MG63 (cell line): ENCODE data around the gene CDC14B. TPM values are rescaled to one million over a fixed set of nuclear protein-coding genes. Genes with fewer than 3 reads are reported as not detected.
"Not testable (repeated sequence)": the region's sequence is repeated elsewhere in the genome, so short reads cannot be mapped to it uniquely, and the experiment has no call there.

ENCODE experiments used
- DNase-seq: peaks from one replicate; pipeline ENCODE4 v3.0.0-alpha.2; 2020
- H3K27me3 ChIP-seq: fragments of 250-450 bp; sonication (Bioruptor Pico); 2 replicates; pipeline ENCODE4 v1.5.1; 2020; ENCODE audit warnings: mild to moderate bottlenecking, moderate library complexity
- H3K36me3 ChIP-seq: fragments of 250-450 bp; sonication (Bioruptor Pico); 2 replicates; pipeline ENCODE4 v1.5.1; 2020; ENCODE audit warnings: mild to moderate bottlenecking, moderate library complexity
- H3K4me3 ChIP-seq: fragments of 250-450 bp; sonication (Bioruptor Pico); 2 replicates; pipeline ENCODE4 v1.5.1; 2020; ENCODE audit warnings: mild to moderate bottlenecking, moderate library complexity
- H3K9me3 ChIP-seq: fragments of 250-450 bp; sonication (Bioruptor Pico); 2 replicates; pipeline ENCODE4 v1.5.1; 2020; ENCODE audit warnings: mild to moderate bottlenecking, moderate library complexity
- total RNA-seq: library from RNA; depleted of rRNA; stranded (reverse); fragments of >200 nt; shearing (Covaris generic); gene quantifications from 2 replicates; pipeline ENCODE4 v1.2.3, GENCODE V29; 2014; ENCODE audit warnings: low replicate concordance

CDC14B gene
- total RNA-seq, 1 experiment from 2014 or later: 4.0 TPM

DNA sequence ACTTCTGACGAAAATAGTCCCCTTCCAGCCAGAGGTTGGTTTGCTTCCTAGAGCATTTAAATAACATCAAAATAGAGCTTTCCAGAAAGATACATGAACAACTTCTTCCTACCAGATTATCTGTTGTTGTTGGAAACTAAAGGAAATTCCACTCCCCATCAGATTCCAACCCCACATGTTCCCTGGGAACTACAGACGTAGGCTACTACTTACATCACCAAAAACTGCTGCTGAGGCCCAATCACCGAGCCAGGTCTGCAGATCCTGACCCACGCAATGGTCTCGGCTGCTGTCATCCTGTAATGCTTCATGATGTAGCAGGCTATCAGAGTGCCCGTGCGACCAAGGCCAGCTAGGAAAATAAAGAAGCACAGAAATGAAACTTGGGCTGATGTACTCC lies 96.3 kb downstream of the CDC14B start:
- DNase-seq: no peak
- H3K27me3 ChIP-seq: no peaks in the 10 kb centered on the region

DNA sequence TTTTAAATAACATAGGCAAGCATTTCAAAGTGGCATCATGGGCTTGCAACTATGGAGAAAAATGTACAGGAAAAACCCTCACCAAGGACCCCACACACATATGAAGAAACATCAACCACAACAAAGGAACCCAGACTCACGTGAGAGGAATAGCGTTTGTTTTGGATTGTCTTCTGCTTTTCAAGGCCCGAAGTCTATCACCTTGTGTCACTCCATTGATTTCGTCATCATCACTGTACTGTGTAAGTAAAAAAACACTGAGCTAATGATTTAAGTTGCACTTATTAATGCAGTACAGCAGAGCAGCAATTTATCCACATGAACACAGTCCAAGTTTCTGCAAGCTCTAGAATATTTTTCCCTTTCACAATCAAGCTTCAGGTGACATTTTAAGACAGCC lies 97.3 kb downstream of the CDC14B start:
- no peaks in the 10 kb centered on the region for H3K9me3 ChIP-seq
- no peaks in the 10 kb centered on the region for H3K27me3 ChIP-seq
- DNase-seq: no peak
- no peak overlapping the region for H3K4me3 ChIP-seq
- H3K36me3 ChIP-seq: no peaks in the 10 kb centered on the region

More for the DNA sequence above, 96.3 kb downstream of the CDC14B start:
- H3K4me3 ChIP-seq: no peak overlapping the region
- no peaks in the 10 kb centered on the region for H3K36me3 ChIP-seq
- no peaks in the 10 kb centered on the region for H3K9me3 ChIP-seq

DNA sequence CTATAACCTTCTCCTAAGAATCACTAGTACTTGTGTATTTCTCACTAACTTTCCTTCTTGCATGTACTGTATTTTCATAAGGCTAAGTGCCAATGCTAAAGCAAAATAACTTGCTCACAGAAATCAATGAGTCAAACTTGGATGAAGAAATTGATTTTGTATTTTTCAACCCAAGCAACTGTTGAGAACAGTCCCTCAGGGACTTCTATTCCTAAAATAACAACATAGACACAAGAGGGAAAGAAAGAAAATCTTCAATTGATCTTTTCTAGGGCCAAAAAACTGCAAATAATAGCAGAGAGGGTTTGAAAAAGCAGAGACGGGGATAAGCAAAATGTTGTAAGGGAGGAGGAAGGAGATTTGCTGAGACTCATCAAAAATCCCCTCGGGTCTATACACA lies 99.9 kb downstream of the CDC14B start:
- H3K36me3 ChIP-seq: no peaks in the 10 kb centered on the region
- no peaks in the 10 kb centered on the region for H3K9me3 ChIP-seq
- no peak for DNase-seq
- no peaks in the 10 kb centered on the region for H3K27me3 ChIP-seq
- H3K4me3 ChIP-seq: no peak overlapping the region

DNA sequence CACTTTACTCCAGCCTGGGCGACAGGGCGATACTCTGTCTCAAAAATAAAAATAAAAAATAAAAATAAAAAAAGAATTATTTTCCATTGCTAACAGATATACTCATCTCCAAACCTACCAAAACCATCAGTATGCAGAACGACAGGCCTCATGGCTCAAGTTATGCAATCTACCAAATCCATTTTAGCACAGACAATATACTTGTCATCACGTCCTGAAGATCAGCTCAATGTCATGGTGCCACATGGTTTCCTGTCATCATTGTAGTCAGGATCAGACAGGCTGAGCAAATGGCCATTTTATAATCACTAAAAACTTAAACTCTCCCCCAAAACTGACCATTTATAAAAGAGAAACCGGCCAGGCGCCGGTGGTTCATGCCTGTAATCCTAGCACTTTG lies 100.5 kb downstream of the CDC14B start:
- no peaks in the 10 kb centered on the region for H3K9me3 ChIP-seq
- no peaks in the 10 kb centered on the region for H3K27me3 ChIP-seq
- H3K36me3 ChIP-seq: no peaks in the 10 kb centered on the region
- no peak overlapping the region for H3K4me3 ChIP-seq
- DNase-seq: no peak

DNA sequence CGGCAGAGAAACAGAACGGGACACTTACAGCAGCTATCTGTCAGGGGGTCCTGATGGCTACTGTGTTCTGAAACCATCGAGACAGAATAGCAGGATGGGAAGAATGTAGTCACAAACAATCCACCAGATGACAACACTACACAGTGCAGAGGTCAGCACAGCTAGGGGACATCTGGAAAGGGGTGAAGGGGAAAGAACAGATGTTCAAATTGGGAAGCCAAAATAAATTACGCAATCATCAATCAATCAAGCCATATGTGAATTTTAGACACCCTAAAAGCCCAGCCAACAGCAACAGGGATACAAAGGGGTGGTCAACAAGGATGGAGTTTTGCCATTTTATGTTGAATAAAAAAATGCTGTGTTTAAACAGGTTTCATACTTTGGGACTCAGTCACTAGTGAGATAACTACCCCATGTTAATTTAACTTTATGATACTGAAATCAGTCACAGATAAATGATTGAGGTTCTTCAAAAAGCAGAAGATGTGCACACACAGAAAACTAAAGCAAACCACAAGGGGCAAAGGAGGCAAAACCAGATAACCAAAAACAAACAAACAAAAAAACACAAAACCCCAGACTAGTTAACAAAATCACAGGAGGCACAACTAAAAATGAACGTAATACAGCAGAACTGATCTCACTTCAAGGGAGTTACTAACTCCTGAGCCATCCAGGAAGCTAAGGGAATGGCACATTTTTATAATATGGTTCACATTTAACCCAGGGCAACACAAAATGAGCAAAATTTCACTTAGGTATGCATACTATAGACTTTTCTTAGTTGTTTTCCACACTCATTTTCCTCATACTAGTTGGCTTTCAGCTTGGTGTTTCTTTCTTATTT lies 103.8 kb downstream of the CDC14B start:
- DNase-seq: no peak
- no peaks in the 10 kb centered on the region for H3K9me3 ChIP-seq
- H3K36me3 ChIP-seq: no peaks in the 10 kb centered on the region
- H3K27me3 ChIP-seq: no peaks in the 10 kb centered on the region
- H3K4me3 ChIP-seq: no peak overlapping the region

DNA sequence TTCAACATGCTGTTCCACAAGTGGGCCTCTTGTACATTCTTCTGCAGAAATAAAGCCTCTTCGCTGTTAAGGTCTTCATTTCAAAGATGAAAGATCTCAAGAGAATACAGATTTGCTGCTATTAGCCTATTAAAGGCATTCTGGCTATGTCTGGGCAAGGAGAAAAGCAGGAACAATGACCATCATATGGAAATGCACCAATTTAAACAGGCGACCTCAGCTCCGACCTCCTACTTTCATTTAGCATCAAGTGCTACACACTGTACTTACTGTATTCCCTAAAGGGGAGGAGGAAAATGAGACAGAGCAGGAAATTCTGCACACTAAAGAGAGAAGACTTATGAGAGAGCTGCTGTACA lies 104.9 kb downstream of the CDC14B start:
- Histone ChIP-seq H3K36me3 (no peaks in the 10 kb centered on the region), H3K27me3 (no peaks in the 10 kb centered on the region), H3K4me3 (no peak overlapping the region), H3K9me3 (no peaks in the 10 kb centered on the region)
- DNase-seq: no peak

DNA sequence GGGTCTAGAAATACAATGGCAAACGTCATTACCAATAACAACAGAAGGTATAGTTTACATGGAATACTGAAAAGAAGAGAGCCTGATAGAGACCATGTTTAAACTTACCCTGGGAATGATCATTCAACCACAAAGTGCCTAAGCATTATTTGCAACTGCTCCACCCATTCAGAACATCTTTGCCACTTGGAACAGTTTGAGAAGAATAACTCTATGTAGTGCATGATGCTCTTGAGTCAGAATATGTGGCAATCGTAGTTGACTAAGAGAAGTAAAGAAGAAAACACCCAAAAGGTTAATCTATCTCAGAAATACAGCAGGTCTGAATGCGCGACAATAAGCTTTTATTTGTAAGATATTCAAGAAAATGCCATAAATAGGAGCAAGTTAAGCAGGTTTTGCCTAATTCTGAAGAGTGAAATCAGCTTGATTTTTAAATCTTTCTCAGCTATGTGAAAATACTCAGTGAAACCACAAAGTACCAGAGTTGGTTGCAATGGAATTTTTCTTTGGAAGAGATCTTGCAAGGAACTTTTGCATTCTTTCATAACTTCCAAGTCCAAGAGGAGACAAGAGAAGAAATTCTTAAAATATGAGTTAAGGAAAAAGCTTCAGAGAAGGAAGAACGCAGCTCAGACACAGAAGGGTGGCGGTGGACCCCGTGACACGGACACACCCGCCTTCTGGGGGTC lies 105.4 kb downstream of the CDC14B start:
- no peak overlapping the region for H3K4me3 ChIP-seq
- no peaks in the 10 kb centered on the region for H3K9me3 ChIP-seq
- no peak for DNase-seq

DNA sequence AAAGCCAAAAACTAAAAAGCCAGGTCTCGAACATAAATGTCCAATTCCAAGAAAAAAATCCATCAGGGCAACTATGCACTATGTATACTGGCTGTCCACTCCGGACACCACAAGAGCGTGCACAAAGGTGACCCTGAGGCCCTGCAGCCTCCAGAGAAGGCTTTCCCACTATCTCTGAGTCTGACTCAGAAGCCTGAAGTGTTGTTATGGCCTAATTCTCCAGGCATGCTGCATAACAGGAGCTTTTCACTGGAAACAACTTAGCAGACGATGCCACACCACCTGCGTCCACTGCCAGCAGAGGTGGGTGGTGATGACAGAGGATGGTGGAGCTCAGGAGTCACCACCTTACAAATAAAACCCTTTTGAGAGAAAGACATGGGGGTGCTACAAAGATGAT lies 106.0 kb downstream of the CDC14B start:
- DNase-seq: no peak
- H3K4me3 ChIP-seq: no peak overlapping the region
- H3K9me3 ChIP-seq: no peaks in the 10 kb centered on the region
- no peaks in the 10 kb centered on the region for H3K27me3 ChIP-seq
- no peaks in the 10 kb centered on the region for H3K36me3 ChIP-seq

More for the DNA sequence above, 105.4 kb downstream of the CDC14B start:
- H3K36me3 ChIP-seq: no peaks in the 10 kb centered on the region
- H3K27me3 ChIP-seq: no peaks in the 10 kb centered on the region

DNA sequence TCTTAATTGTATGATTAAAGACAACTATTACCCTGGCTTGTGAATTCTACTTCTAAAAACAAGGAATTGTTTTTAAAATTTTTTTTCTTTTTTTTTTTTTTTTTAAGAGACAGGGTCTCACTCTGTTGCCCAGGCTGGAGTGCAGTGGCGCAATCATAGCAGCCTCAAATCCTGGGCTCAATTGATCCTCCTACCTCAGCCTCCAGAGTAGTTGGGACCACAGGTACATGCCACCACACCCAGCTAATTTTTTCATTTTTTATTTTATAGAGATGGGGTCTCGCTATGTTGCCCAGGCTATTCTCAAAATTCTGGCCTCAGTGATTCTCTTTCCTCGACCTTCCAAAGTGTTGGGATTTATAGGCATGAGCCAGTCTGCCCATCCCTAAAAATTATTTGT lies 107.4 kb downstream of the CDC14B start:
- Histone ChIP-seq H3K4me3 (no peak overlapping the region), H3K36me3 (no peaks in the 10 kb centered on the region), H3K27me3 (no peaks in the 10 kb centered on the region), H3K9me3 (no peaks in the 10 kb centered on the region)
- no peak for DNase-seq

DNA sequence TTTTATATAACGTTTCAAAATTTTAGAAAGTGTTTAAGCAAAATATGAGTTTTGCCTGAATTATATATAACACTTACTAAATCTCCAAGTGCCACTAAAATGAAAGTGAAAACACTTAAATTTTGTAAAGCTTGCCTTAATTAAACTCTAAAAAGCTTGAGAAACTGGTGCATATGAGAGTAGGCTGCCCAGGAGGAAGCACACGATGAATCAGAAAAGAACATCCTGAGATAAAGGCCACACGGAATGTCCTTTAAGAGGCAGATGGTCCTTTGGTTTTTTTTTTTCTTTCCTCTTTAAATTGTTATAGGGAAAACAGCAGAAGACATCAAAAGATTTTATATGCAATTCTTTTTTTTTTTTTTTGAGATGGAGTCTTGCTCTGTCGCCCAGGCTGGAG lies 109.4 kb downstream of the CDC14B start:
- H3K4me3 ChIP-seq: no peak overlapping the region
- no peaks in the 10 kb centered on the region for H3K27me3 ChIP-seq
- H3K9me3 ChIP-seq: no peaks in the 10 kb centered on the region
- DNase-seq: no peak
- H3K36me3 ChIP-seq: no peaks in the 10 kb centered on the region

DNA sequence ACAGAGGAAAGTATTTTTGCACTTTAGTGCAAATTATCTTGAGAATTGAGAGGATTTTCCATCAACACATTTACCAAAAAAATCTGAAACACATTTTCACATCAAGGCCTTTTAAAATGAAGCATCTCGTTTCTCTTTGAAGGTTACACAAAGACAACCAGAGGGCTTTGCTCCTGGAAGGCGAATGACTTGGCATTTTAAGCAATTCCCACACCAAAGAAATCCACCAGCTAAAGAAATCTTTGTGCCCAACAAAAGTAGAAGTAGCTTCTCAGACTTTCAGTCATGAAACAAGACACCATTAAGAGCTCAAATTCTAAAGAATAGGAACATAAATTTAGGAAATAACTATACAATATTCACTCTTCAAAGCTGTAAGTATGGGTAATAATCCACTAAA lies 109.8 kb downstream of the CDC14B start:
- Histone ChIP-seq H3K36me3 (no peaks in the 10 kb centered on the region), H3K4me3 (no peak overlapping the region), H3K27me3 (no peaks in the 10 kb centered on the region), H3K9me3 (no peaks in the 10 kb centered on the region)
- DNase-seq: no peak

DNA sequence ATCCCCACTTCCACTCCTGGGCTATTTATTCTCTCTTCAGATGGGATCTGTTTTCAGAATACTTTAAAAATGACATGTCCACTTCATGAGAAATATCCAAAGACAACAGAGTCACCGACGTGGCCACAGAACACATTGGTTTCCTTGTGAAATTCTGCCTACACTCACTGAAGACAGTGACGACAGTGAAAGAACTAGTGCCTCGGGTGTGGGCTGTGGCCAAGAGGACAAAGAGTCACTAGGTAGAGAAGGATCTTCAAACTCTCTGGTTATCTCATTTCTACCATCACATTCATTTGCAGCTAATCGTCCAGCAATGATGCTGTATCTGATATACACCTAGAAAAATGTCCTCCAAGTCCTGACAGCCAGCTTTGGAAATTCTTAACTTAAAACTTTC lies 110.6 kb downstream of the CDC14B start:
- Histone ChIP-seq H3K4me3 (no peak overlapping the region), H3K27me3 (no peaks in the 10 kb centered on the region), H3K36me3 (no peaks in the 10 kb centered on the region), H3K9me3 (no peaks in the 10 kb centered on the region)
- no peak for DNase-seq

DNA sequence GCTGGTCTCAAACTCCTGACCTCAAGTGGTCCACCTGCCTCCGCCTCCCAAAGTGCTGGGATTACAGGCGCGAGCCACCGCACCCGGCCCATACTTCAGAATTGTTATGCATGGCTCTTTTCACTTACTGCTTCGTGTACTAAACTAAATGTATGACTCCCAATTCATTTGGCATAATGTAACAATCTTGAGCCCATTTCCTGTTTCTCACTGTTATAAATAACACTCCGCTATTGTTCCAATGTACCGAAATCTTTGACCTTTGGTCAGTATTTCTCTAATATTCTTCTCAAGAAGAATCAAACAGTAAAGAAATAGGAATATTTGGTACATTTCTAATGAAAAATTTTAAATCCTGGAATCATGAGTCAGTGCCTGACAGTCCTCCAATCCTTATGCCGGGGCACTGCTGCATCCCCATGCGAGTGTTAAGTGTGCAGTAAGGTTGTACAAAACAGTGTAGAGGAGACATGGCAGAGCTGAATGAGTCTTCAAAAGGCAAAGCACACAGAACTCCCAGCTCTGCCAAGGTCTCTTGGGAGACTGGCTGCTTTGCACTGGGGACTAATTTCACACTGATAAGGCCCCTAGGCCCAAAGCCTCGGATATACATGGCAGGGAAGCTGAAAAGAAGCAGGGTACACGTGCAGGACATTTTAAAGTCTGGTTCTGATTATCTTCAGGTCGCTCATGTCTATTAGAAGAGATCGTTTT lies 111.3 kb downstream of the CDC14B start:
- Histone ChIP-seq H3K36me3 (no peaks in the 10 kb centered on the region), H3K4me3 (no peak overlapping the region), H3K9me3 (no peaks in the 10 kb centered on the region), H3K27me3 (no peaks in the 10 kb centered on the region)
- no peak for DNase-seq

DNA sequence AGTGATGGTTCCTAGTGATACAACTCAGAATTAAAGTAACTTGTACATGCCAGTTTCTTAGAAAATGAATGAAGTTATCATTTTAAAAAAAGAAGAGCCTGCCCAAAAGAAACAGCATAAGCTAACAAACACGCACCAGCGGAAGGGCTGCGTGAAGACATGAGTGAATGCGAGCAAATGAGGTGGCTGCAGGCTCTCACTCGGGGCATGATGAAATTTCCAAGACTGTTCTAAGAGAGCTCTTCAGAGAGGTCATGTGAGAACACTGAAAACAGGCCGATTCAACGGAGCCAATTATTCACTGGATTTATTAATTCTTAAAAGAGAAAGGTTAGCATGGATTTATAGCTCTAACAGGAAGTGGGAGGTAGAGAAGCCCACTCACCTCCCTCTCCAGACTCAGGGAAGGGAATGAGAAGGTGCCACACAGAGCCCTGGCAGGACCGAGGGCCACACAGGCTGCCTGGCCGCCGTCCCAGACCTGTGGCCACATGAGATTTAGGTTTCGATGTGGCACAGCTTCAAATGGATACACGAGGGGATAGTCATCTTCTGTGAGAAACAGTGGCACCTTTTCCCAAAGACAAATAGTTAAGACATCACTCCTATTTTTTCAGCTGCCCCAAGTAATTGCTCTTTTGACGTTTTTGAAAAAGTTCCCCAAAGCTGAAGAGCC lies 114.2 kb downstream of the CDC14B start:
- no peak overlapping the region for H3K4me3 ChIP-seq
- H3K9me3 ChIP-seq: no peaks in the 10 kb centered on the region
- DNase-seq: peak; percentile 19
- no peaks in the 10 kb centered on the region for H3K27me3 ChIP-seq
- H3K36me3 ChIP-seq: no peaks in the 10 kb centered on the region

DNA sequence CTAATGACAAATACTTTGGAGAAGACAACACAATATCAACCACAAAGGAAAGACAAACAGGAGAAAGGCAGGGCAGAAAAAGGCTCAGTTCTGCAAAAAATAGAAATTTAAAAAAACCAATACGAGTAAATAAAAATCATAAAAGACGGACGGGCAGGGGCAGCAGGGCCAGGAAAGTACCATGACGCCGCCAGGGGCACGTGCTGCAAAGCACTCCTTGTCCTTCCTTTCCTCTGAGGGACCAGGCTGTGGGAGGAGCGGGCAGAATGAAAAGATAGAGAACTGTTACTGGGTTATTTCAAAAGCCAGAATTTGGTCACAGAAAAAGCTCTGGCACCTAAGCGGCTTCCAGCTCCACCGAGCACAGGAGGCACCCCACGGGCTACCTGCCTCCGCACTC lies 115.7 kb downstream of the CDC14B start:
- Histone ChIP-seq H3K9me3 (no peaks in the 10 kb centered on the region), H3K27me3 (no peaks in the 10 kb centered on the region), H3K36me3 (no peaks in the 10 kb centered on the region), H3K4me3 (no peak overlapping the region)
- no peak for DNase-seq

DNA sequence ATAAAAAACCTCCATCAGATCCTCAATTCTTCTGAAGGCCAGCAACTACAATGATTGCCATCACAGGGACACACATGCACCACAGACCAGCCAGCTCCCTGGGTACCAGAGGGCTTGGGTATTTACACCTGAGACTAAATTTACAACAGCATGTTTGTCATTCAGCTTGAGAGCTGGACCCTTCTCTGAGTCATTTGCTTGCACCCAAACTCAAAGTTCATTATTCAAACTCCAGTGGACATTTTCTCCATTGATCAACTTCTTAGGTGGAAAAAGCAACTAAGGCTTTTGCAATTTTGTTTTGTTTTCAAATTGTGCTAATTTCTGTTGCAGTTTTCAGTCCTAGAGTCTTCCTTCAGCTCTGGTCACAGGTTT lies 116.3 kb downstream of the CDC14B start:
- not testable (repeated sequence) for H3K27me3 ChIP-seq, H3K36me3 ChIP-seq, H3K9me3 ChIP-seq, DNase-seq, H3K4me3 ChIP-seq
